Activated T-cell treated with anti-CD3 and anti-CD28 coated beads for 48 hours (primary cell): ENCODE data around the gene PARL.

Source experiments
- DNase-seq: peaks from one replicate; pipeline ENCODE4 v3.0.0-alpha.2; 2020; ENCODE audit warnings: low read depth

PARL gene

DNA sequence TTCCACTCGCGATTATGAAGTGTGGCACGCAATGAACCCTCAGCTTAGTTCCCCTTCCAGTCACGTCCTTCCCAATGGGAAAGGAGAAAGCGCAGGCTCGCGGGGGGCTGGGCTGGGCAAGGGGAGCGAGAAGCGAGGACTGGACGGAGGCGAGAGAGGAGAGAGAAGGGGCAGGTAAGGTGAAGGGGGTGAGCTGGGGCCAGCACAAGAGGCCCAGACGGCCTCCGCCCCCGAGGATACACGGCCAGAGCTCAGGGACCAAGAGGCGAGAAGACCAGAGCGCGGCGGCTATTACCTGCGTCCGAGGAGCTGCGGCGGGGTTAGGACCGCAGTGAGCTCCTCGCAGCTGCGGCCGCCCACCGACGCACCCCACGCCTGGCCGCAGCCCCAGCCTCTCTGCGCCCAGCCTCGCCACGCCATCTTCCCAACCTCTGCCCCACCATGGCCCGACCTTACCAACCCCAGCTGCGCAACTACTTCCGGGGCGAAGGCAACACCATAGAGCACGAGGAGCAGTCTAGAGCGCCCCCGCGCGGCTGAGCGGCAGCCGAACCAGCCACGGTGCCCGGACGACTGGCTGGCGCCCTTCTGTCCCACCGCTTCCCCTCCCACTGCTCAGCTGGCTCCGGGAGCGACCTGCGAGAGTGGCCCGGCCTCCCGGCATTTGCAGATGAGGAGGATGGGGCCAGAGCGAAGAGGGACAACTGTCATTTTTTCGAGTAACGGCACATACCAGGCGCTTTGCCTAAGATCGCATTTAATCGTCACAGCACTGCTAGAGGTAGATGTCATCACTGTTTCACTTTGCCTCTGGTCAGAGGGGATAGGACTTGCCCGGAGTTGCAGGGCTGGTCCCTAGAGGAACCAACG lies at the start of gene PARL:
Gene PARL (minus strand): TSS at position 454 of the 870 bp plus-strand sequence. CDS start 34 bp downstream, at position 420.
- DNase-seq = peak; percentile 97

DNA sequence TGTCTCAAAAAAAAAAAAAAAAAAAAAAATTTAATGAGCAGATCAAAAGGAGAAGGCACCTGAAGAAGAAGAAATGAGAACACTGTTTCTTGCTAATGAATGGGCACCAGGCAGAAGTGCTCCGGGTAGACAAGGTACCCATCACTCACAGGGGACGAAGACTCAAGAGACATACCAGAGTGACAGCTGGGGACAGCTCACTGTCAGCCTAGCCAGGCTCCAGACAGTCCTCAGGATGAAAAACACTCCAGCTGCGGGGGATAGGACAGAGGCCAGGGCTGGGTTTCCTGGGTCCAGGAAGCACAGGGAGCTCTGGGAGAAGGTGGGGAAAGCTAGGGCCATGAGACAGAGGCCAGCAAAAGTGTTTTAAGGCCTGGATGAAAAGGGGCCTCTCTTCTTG lies 48.5 kb upstream of the PARL start:
- no peak for DNase-seq

DNA sequence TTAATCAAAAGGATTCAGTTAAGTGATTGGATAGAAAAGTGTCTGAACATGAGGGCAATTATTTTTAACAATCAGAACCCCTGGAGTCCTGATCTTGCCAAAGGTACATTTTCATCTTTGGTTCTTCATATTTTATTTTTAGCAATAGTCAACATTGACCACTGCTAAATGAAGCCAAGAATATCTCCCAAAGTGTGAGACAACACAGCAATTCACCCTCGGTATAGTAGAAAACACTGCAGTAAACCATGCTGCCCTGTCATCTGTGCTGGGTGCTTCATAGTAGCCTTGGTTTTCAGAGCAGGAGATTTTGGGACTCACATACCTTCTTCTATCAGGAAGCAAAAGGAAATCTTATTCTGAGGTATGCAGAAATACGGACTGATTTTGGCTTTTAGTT lies 47.2 kb upstream of the PARL start:
- no peak for DNase-seq

DNA sequence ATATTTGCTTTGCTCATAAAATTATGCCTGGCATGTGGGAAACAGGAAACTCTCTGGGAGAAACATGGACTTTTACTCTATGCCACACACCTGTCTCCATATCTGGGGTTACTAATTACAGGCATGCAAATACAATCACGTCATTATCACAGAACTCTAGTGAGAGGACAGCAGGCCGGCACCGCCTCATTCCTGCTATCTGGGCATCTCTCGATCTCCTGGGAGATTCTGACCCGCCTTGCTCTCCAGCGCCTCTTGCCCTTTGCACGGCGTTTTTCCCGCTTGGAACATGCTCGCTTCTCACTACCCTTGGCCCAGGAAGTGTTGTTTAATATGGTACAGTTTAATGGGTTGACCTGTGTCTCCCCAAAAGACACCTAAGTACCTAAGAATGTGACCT lies 45.4 kb upstream of the PARL start:
- no peak for DNase-seq

DNA sequence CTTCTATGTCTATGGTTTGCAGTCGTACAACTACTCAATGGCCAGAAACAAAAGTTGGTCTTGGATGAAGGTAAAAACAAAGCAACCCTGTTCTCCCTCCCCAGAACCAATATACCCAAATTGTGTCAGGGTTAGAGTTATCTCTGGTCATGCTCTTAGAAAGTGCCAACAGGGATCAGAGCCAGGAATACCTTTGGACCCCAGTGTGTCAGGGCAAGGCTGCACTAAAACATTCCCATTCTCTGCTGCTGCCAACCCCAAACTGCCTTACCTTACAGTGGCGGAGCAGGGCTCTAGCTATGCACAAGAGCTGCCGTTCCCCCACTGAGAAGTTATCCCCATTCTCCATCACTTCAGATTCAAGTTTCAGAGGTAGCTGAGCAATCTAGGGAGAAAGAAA lies 42.4 kb upstream of the PARL start:
- no peak for DNase-seq

DNA sequence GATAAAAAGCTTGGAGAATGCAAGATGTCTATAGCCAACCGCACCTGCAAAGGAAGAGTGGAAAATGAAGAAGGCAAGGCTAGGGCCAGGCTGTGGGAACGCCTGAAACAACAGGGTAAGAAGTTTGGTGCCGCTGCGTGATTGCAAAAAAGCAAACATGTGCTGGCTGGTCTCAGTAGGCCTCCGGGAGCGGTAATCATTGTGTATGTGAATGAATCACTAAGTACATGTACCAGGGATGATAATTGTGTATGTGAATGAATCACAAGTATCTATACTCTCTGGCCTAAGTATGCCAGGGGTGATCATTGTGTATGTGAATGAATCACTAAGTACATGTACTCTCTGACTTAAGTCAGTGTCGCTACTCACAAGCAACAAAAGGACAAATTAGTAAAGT lies 40.3 kb upstream of the PARL start:
- no peak for DNase-seq

DNA sequence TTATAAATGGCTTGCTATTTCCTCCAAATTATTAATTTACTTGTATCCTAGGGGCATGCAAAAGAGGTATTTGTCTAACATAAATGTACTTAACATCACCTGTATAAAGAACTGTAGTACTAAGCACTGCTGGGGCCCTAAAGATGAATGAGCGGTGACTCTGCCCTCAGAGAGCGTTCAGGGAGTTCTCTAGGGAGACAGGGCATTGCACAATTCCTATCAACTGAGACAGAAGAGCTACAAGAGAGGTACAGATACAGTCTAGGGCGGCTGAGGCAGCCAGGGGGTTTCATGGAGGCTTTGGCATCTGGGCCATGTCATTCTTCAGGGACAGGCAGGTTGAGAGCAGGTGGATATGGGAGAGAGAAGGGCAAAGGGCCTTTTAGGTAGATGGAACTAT lies 39.9 kb upstream of the PARL start:
- no peak for DNase-seq

GRCh38 chr3:183922421-183922820 lies 37.7 kb upstream of the PARL start:
- DNase-seq = no peak

GRCh38 chr3:183921096-183921495 lies 36.4 kb upstream of the PARL start:
- no peak for DNase-seq

DNA sequence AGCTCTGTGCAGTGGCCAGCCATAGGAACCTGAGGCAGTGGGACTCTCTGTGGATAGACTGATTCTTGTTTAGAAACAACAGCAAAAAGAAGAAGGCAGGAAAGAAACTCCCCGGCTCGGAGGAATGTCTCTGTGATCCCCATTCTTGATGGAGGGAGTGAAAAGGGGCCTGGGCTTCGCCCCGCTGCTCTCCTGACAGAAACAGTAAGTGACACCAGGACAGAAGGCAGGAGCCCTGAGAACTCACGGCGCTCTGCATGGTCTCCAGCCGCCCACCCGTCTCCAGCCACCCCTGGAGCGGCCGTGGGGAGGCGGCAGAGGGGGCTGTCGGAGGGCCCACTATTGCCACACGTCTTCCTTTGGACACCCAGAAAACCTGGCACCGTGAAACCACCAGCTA lies 35.7 kb upstream of the PARL start:
- no peak for DNase-seq

GRCh38 chr3:183918178-183918577 lies 33.5 kb upstream of the PARL start:
- no peak for DNase-seq

GRCh38 chr3:183917776-183918175 lies 33.1 kb upstream of the PARL start:
- no peak for DNase-seq

- no peak for DNase-seq
These were observed 30.2 kb upstream of the PARL start for GRCh38 chr3:183914856-183915255.

DNA sequence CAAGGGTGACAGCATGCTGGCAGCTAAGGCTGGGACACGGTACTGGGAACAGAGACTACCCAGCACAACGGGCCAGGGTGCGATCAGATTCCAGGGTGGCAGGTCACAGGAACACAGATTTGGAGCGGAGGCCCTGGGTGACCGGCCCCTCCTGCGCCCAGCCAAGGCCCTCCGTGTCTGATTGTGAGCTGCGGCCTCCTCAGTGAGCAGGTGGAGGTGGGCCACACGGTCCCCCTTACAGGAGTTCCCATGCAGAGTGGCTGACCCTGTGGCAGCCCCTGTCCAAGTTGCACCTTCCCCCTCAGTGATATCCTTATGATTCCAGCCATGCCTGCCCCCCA lies 28.9 kb upstream of the PARL start:
- DNase-seq = no peak

GRCh38 chr3:183912895-183913579 lies 28.4 kb upstream of the PARL start:
- no peak for DNase-seq

GRCh38 chr3:183911763-183912506 lies 27.3 kb upstream of the PARL start:
- DNase-seq = no peak

GRCh38 chr3:183911087-183911486 lies 26.4 kb upstream of the PARL start:
- no peak for DNase-seq

- DNase-seq = no peak
These were observed 24.4 kb upstream of the PARL start for GRCh38 chr3:183909030-183909600.

- no peak for DNase-seq
These were observed 23.2 kb upstream of the PARL start for GRCh38 chr3:183907911-183908331.

GRCh38 chr3:183907176-183907575 lies 22.5 kb upstream of the PARL start:
- no peak for DNase-seq

DNA sequence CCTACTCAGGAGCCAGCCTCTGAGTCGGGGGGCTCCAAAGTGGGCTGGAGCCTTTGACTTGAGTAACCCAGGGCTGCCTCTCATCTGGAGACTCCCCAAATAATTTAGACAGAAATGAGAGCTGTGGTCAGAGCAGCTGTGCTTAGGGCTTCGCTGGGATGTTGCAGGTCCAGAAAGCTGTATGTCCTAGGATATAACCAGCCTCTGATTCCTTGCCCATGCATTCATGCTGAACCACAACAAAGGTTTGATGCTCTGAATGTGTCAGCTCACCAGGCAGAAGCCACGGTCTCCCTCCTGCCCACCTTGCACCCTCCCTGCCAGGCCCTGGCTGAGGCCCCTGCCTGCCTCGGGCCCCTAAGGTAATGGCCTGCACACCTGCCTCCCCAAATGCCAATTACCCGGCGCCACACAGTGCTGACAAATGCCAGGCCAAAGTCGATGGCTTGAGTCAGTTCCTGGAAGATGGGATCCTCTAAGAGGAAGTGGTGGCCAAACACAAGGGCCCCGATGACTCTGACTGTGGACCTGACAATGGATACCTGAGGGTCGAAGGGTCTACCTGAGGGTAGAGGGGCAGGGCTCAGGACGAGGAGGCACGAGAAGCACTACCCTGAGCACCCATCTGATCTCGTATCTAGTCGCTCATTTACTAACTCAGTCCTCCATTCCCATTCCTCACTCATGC lies 21.7 kb upstream of the PARL start:
- DNase-seq = no peak
